Mucosa of descending colon (tissue), 3 donors: ENCODE data around the gene NME3. TPM values are rescaled to one million over a fixed set of nuclear protein-coding genes. Genes with fewer than 3 reads are reported as not detected.

ENCODE experiments used
- ATAC-seq: fragments of 200-7000 bp; cut with Tn5 transposase; one replicate; pipeline ENCODE4 v1.9.1; 2020; ENCODE audit warnings: mild to moderate bottlenecking, moderate library complexity
- DNase-seq, 3 donors: peaks; one replicate each; pipeline ENCODE4 v3.0.0-alpha.2; 2020
- H3K36me3 ChIP-seq: fragments of 200-600 bp; one replicate; pipeline ENCODE4 v1.8.0; 2021; ENCODE audit warnings: low read depth, mild to moderate bottlenecking
- H3K4me1 ChIP-seq: fragments of 200-600 bp; one replicate; pipeline ENCODE4 v1.8.0; 2021; ENCODE audit warnings: low read depth, mild to moderate bottlenecking
- H3K4me3 ChIP-seq: fragments of 200-600 bp; one replicate; pipeline ENCODE4 v1.8.0; 2021; ENCODE audit warnings: mild to moderate bottlenecking
- H3K9me3 ChIP-seq: fragments of 200-600 bp; one replicate; pipeline ENCODE4 v1.8.0; 2021; ENCODE audit warnings: mild to moderate bottlenecking
- intact Hi-C, 2 donors: fragments of 100-400 bp; cut with DNase I in 1 of 2; cut with micrococcal nuclease in 1 of 2; formaldehyde crosslinking; loops; one replicate each; pipeline versions ENCODE4 v1.11.0 to v1.11.1; 2022; cut with DNase I, micrococcal nuclease
- total RNA-seq, 3 donors: library from RNA; stranded (reverse); fragmentation: NEBNext Ultra II Directional in 2 of 3; extraction: Animal tissue kit (Norgen Biotek cat#: 25700) in 2 of 3; gene quantifications; one replicate each; pipeline versions ENCODE4 v1.2.1 to v1.2.4, GENCODE V29; 2021 to 2023
- TF ChIP-seq, protein P1 (sequence below): fragments of 200-600 bp; IDR thresholded peaks from one replicate; pipeline ENCODE4 v1.8.0; 2022; ENCODE audit warnings: antibody characterized with exemption, mild to moderate bottlenecking
- donor health status: DM: no; HTN: no; CAD: no; lungs with moderate emphysema.
- donor health status: DM: no; HTN: no; CAD: no.
- donor health status: DM: no; HTN: yes; CAD: no.

The NME3 gene
- total RNA-seq, 3 donors from 2014 or later = 49.1 to 66.0 (median 56.0) TPM

DNA sequence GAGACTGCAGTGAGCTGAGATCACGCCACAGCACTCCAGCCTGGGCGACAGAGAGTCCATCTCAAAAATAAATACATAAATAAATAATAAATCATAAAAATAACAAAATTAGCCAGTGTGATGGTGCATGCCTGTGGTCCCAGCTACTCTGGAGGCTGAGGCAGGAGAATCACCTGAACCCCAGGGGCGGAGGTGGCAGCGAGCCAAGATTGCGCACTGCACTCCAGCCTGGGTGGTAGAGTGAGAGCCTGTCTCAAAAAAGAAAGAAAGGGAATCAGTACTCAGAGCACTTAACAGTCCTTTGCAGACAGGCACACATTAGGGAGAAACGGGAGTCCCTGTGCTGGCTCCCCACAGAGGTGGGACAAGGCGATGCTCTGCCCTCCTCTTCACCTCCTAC, 40.3 kb downstream of the NME3 start:
- DNase-seq (no peak), ATAC-seq (no peak)
- H3K9me3 ChIP-seq = no peaks in the 10 kb centered on the region
- intact Hi-C loops = no loop called here
- no peaks in the 10 kb centered on the region for H3K36me3 ChIP-seq
- no peak overlapping the region for H3K4me3 ChIP-seq
- TF ChIP-seq, protein P1, sequence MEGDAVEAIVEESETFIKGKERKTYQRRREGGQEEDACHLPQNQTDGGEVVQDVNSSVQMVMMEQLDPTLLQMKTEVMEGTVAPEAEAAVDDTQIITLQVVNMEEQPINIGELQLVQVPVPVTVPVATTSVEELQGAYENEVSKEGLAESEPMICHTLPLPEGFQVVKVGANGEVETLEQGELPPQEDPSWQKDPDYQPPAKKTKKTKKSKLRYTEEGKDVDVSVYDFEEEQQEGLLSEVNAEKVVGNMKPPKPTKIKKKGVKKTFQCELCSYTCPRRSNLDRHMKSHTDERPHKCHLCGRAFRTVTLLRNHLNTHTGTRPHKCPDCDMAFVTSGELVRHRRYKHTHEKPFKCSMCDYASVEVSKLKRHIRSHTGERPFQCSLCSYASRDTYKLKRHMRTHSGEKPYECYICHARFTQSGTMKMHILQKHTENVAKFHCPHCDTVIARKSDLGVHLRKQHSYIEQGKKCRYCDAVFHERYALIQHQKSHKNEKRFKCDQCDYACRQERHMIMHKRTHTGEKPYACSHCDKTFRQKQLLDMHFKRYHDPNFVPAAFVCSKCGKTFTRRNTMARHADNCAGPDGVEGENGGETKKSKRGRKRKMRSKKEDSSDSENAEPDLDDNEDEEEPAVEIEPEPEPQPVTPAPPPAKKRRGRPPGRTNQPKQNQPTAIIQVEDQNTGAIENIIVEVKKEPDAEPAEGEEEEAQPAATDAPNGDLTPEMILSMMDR = no peak
- no peaks in the 10 kb centered on the region for H3K4me1 ChIP-seq

DNA sequence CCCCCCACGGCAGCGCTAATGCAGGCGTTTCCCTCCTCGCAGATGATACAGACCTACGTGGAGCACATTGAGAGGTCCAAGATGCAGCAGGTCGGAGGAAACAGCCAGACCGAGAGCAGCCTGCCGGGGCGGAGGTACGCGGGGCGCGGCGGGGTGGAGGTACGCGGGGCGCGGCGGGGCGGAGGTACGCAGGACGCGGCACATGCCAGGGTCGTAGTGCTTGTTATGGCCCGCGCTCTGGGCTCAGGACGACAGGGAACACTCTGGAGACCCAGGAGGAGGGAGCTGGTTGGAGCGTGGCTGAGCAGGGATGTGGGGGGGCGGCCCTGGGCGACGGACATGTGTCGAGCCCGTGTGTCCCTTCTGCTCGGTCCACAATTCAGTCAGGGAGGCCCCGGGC, 41.9 kb downstream of the NME3 start:
- DNase-seq = no peak
- Histone ChIP-seq H3K4me3 (no peak overlapping the region), H3K36me3 (no peaks in the 10 kb centered on the region), H3K9me3 (no peaks in the 10 kb centered on the region), H3K4me1 (no peaks in the 10 kb centered on the region)
- TF ChIP-seq, protein P1 = no peak
- ATAC-seq = no peak
- intact Hi-C loops = no loop called here

DNA sequence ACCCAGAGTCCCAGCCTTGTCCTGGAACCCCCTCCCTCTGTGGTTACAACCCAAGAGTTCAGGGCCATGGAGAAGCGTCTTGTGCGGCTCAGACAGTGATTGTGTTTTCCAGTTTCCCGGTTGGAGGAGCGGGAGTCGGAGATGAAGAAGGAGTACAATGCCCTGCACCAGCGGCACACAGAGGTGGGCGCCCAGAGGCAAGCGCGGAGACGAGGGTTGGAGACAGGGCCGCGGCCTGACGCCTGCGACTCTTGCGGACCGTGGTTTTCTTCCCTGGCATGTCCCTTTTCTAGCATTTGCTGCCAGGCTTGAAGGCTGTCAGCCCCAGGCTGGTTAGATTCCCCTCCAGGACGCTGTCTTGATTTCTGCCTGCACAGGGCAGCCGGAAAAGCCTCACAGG, 42.3 kb downstream of the NME3 start:
- Histone ChIP-seq H3K4me3 (no peak overlapping the region), H3K4me1 (peaks cover 1% of the 10 kb centered on the region), H3K9me3 (no peaks in the 10 kb centered on the region), H3K36me3 (no peaks in the 10 kb centered on the region)
- intact Hi-C loops = no loop called here
- DNase-seq = no peak
- TF ChIP-seq, protein P1 = no peak
- no peak for ATAC-seq

DNA sequence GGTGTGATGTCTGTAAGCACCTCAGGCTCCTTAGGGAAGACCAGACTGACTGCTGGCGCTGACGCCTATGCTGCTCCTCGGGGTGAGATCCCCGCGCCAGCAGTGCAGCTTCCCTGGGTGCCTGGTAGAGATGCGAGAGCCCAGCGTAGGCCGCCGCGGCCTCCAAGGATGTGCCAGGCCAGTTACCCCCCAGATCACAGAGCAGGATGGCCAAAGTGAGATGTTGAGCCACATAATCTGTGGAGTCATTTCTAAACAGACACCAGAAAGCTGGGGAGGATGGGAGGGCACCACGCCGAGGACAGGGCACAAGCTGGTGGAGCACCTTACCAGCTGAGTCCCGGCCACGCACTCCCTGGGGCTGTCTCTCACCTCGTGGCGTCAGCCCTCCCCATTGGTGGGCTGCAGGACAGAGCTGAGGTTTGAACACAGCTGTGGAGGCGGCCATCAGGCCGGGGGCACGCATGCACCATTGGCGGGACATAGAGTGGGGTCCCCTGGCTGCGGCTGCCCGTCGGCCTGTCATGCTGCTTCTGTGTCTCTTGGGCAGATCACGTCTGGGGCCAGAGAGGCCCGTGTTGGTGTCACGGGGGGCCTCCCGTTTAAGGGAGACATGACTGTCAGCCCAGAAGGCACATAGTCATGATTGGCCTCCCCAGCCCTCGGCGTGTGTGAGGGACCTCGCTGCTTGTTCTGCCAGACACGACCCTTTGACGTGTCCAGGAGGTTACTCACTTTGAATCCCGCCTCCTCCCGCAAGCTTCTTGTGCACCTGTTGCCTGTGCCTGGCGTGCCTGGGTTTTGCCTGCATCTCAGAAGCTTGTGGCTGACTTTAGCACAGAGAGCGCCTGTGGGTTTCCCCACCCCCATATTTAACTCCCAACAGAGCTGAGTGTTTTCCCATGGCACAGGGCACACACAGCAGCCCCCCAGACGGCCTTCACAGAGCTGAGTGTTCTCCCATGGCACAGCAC, 43.4 kb downstream of the NME3 start:
- intact Hi-C loops = no loop called here
- TF ChIP-seq, protein P1 = no peak
- Histone ChIP-seq H3K36me3 (no peaks in the 10 kb centered on the region), H3K4me1 (peaks cover 11% of the 10 kb centered on the region), H3K9me3 (no peaks in the 10 kb centered on the region), H3K4me3 (no peak overlapping the region)
- DNase-seq (no peak), ATAC-seq (no peak)

DNA sequence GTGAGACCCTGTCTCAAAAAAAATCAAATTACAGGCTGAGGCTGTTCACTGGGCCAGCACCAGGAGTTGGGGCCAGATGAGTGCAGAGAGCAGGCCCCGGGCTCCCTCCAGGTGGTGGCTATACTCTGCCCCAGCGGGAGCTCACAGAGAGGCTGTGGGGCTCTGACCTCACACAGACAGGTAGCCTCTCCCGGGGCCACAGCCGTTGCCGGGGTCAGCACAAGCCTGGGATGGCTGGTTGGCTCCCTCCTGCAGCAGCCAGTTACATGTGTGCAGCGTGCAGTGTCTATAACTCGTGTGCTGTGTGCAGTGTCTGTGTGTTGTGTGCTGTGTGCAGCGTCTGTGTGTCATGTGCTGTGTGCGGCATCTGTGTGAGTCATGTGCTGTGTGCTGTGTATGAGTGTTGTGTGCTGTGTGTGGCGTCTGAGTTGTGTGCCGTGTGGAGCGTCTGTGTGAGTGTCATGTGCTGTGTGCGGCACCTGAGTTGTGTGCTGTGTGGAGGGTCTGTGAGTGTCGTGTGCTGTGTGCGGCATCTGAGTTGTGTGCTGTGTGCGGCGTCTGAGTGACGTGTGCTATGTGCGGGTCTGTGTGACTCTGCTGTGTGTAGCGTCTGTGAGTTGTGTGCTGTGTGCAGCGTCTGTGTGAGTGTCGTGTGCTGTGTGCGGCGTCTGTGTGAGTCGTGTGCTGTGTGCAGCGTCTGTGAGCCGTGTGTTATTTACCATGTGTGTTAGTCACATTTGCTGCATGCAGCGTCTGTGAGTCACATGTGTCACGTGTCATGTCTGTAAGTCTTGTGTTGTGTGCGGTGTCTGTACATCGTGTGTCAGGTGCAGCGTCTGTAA, 44.5 kb downstream of the NME3 start:
- ATAC-seq (no peak), DNase-seq (no peak)
- Histone ChIP-seq H3K36me3 (no peaks in the 10 kb centered on the region), H3K4me1 (peaks cover 18% of the 10 kb centered on the region), H3K4me3 (no peak overlapping the region), H3K9me3 (no peaks in the 10 kb centered on the region)
- intact Hi-C loops = no loop called here
- TF ChIP-seq, protein P1 = no peak
